HG03025 (cell line): ENCODE results near the gene RGL1.

Experiments
- ATAC-seq: cut with Tn5 transposase; IDR thresholded peaks from one replicate; pipeline ENCODE4 v1.9.1; 2021; ENCODE audit warnings: mild to moderate bottlenecking, moderate library complexity; ENCODE audit not compliant: unreplicated experiment, low FRiP score

Gene RGL1

DNA sequence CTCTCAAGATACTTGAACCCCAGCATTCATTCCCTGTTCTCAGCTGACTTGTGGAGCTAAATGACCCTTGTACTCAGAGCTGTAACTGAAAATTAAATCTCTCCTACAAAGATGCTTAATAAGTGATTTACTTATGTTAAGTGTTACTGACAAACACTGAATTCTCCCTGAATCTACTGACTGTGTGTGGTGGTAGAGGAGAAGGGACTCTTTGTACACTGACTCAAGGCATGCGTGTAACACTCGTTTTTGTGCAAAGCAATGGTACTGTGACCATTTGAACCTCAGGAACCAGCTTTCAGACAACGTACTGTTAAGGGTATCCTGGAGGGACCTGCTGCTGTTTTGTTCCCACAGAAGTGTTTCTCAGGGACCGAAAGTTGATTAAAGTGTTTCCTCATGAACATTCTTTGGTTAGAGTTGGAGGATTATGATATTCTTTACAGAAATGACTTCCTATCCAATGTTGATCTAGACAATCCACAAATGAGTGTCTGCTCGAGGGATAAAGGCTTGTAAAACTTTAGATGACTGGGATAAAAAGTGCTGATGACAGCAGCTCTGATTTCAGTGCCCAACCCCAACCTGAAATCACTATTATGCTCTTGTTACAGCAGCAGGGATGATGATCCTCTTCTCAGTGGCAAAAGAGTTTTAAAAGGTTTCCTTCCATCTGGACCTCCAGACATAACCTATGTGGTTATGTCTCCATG is 12.8 kb downstream of the RGL1 start:
- no peak for ATAC-seq

DNA sequence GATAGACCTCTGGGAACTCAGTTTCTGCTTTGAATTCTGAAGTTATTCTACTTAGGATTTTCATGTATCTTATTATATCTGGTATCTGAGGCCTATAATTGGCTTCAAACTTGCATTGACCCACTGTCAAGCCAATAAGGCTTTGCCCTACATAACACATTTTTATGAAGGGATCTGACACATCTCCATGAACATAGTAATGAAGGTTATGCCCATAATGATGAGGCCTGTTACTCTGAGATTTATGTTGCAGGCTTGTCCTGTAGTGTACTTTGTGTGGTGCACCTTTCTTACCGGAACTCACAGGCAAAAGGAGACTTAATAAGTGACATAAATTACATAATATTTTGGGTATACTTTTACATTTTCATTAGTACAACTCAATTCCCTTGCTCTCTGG is 14.1 kb downstream of the RGL1 start:
- ATAC-seq = no peak

DNA sequence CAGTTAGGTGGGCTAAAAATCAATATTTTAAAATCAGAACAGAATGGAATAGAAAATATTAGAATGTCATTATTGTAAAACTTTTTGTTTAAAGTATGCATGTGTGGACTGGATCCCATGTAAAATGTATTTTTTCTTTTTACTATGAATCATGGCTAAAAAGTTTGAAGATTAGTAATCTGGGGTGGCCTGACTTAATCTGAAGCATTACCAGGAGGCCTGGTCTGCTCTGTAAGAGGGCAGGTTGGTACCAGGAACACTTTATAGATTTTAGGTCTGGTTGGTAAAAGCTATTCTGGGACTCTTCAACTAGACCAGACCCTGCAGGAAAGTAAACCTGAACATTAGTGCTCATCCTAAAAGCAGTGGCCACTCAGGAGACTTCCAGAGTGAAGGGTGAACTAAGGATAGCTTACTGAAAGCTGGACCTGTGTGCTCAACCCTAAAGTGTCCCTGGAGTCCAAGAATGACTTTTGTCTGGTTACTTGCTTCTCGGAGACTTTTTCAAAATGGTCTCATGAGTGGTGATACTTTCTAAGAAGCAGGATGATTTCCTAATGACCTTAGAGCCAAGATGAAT is 16.5 kb downstream of the RGL1 start:
- no peak for ATAC-seq

DNA sequence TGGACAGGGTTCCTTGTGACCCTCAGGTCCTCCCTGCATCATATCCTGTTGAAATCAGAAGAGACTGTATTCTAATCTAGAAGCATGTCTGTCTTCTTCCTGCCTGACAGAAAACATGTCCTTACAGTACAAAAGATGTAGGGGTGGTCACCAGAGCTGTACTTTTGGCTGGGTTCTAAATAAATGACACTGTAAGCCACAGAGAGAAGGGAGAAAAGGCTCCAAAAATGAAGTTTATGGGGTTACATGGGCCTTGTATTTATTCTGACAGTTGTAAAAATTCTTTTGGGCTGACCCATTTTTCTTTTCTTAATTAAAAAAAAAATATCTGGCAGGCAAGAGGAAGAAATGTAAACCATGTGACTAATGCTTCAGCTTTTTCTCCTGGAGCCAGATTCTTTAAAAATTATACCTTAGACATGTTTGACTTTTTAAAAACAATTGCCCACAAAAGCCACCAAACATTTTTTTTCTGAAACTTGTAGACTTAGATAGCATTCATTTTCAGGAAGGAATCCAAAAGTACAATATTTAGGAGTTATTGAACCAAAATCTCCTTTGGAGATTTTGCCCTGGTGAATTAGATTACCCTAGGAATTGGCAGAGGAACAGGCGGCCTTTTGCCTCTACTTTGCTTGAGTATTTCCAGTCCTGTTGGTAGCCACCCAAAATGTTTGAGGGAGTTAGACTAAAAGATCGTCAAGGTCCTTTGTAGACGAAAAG is 17.1 kb downstream of the RGL1 start:
- no peak for ATAC-seq

DNA sequence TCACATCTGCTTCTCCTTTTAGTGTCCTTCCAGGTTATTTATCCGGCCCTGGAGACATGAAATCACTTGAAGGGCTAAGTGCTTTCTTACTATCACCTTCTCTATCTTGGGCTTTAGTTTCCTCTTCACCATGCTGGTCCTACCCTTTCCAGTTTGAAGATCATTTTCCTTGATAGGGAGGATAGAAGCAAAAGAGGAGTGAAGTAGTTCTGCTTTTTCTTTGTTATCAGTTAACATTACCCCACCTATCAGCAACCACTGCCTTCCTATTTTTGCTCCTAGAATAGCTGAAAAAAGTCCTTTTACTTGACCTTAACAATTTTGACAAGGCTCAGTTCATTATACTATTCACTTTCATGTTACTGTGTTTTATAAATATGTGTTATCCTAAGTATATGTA is 19.4 kb downstream of the RGL1 start:
- ATAC-seq = no peak

DNA sequence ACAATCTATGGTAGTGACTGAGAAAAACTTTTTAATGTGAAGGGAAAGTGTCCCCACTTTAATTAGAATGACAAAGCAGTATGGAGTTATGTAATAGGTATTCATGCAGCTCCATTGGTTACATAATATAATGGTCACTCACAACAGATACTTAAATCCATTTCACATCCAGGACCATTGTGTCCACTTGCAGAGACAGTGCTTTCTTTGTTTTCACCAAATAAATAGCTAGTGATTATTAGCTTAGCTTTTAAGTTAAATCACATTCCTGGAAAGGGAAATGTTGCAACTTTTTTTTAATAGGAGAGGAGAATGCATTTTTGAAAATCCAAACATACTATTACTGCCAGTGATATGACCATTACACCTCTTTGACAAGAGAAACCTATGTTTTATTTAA is 22.9 kb downstream of the RGL1 start:
- ATAC-seq = no peak

DNA sequence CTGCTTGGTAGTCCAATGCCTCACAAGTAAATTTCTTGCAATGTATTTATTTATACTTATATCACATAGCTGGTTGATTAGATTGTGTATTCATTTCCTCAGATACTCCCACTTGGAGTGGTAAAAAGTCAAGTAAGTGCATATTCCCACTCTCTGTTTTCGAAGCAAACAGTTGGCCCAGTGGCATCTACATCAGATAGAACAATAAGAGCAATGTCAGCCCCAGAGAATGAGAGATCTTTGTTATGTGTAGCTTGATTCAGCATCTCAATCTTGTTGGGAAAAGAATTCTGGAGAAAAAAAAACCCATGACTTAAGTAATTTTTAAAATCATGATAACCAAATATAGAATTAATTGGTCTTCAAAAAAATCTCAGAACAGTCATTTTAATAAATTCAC is 25.5 kb downstream of the RGL1 start:
- ATAC-seq = no peak

DNA sequence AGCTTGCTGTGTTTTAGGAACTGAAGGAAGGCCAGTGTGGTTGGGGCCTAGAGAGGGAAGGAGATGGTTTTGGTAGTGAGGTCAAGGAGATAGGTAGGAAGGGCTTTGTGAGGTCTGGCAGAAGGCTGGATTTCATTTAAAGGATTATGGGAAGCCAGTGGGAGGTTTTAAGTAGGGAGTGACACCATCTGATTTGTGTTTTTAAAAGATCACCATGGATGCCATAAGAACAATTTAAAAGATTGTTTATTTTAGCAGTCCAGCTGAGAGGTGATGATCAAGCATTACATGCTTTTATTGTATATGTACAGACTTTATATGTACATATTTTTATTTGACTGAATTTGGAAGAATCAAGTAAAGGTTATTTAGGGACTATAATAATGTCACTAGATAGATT is 26.4 kb downstream of the RGL1 start:
- ATAC-seq = no peak

DNA sequence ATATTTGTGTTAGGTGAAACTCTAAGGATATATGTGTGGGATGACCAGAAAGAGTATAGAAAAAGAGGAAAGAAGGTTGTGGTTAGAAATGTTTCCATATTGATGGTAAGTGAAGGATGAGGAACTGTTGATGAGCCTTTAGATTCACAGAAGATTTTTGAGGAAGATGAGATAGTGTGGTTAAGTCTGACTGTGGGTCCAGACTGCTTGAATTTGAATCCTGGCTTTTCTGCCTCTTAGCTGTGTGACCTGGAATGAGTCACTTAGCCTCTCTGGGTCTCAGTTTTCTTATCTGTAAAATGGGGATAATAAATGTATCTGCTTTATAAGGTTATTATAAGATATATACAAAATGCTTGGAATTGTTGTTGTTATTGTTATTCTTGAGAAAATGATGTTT is 27.5 kb downstream of the RGL1 start:
- ATAC-seq = no peak

DNA sequence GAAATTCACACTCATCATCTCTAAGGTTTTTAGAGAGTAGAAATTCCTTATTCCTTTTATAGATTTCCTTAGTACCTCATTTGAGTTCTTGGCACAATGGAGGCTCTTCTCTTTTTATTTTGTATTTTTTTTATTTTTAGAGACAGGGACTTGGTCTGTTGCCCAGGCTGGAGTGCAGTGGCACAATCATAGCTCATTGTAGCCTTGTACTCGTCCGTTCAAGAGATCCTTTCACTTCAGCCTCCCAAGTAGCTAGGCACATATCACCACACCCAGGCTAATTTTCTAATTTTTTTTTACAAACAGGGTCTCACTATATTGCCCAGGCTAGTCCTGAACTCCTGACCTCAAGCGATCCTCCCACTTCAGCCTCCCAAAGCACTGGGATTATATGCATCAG is 29.6 kb downstream of the RGL1 start:
- no peak for ATAC-seq

DNA sequence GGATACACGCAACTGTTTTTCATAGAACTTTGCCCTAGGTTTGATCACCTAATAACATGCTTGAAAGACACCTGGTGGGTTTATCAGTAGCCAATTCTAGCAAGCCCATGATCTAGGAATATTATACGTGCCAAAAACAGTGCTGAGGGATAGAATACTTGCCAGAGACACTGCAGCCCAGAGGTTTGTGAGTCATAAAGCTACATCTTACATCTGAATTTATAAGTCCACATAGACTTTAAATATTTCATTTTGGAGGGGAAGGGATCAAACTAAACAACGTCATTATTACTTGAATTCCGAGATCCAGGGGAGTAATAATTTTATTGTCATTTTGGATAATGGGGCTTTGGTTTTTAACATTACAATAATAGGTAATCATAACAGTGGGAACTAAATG is 31.7 kb downstream of the RGL1 start:
- no peak for ATAC-seq

DNA sequence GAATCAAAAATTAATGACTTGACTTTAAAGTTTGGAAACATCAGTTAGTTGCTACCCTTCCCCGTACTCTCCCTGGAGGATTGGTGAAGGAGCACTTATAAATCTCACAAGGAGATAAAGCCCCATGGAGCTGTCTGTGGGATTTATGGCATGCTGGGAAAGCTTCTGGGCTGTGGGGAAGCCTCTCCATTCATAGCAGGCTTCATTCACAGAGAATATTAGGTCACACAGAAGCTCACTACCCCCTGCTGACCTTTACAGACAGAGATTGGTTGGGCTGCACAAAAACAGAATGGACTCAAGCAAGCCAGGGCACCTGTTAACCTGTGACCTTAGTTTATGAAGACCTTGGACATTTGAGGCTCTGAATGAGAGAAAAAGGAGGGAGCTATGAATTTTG is 32.1 kb downstream of the RGL1 start:
- no peak for ATAC-seq

DNA sequence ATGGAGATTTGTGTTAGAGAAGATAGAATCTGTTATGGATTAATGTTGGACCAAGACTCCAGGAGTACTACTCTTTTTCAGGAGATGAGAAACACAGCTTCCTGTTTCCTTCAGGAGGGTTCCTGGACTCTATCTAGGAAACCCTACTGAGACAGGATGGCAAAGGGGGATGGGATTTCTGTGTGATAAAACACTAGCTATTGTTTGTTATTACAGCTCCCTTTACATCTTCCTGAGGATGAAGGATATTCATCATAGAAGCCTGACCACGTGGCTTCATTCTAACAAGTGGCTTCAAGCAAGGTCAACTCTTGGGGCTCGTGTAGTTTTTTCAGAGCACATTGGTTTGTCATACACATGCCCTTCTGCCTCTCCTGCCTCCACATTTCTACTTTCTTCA is 33.3 kb downstream of the RGL1 start:
- ATAC-seq = no peak

DNA sequence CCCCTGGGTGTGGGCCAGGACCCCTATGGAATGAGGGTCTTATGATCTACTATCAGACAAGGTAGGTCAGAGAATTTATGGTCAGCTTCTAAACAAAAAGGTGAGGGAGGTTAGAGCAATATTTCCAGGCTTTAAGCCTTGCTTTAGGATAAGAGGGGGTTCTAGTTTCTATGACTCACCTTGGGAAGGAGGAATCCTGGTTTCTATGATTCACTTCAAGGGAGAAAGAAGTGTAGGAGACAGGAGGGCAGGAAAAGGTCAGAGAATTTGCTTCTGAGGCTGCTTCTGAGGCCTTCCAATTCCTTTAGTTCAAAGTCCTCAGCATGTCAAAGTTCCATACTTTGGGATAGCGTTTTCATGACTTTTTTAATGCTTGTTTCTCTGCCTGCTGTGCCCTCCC is 35.2 kb downstream of the RGL1 start:
- ATAC-seq = no peak

DNA sequence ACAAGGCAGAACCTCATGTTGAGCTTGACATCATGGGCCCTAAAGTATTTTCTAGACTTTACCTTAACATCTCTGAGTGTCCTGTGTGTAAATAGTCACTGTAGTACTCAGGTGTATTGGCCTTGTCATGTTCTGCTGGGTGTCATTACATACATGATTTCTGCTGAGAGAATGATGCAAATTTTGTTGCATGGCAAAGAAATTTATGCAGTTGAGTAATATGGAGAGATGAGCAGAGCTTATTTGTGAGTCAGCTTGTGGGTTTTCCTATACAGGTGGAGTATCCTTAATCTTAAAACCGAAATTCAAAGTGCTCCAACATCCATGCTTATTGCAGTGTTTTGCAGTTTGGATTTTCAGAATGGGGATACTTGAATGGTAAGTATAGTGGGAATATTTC is 36.6 kb downstream of the RGL1 start:
- no peak for ATAC-seq

DNA sequence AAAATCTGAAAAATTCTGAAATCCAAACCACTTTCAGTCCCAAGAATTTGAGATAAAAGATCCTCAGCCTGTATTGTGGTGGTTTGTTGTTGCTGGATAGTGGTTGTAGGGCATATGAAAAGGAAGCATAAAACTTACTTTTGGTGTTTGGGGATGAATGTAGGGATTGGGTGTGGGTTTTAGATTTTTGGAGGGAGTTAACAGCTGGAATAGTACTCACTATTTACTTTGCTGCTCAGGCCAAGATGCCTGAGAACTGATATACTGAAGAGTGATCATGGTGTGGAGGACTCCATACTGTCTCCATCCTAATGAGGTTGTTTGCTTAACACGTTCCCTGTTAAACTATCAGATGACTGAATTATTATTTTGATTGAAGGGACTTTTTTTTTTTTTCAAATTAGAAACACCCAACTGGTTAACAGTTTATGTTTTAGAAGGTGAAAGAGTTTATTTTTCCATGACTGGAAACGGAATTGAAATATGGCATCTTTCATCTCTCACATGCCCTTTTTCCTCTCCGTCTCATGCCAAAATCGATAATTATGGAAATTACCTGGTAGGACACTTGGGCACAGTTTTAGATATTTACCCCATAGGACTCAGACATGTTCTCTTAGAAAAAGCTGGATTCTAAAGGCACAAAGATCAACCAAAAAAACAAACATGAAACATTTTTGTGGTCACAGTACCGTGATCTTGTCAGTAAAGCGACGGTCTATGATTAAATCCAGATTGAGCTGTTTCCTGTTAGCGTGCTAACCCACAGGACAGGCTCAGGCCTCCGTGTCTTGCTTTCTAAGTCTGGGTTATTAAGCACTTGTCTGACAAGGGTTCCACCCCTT is 37.3 kb downstream of the RGL1 start:
- peak; percentile 83 for ATAC-seq

DNA sequence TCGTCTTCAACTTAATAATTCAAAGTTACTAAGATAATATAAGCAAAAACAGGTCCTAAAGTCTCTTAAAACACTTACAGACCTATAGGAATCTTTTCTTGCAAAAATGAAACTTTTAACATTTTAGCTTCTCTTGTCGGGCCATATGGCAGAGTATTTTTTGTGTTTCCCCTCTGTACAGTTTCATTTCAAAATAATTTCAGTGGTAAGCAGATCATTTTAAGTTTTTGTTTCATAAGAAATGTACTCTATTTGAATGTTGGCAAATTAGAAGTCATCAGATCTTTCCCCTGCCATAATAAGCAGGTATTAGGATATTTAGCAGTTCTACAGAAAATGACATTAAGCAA is 37.9 kb downstream of the RGL1 start:
- ATAC-seq = peak; percentile 29

DNA sequence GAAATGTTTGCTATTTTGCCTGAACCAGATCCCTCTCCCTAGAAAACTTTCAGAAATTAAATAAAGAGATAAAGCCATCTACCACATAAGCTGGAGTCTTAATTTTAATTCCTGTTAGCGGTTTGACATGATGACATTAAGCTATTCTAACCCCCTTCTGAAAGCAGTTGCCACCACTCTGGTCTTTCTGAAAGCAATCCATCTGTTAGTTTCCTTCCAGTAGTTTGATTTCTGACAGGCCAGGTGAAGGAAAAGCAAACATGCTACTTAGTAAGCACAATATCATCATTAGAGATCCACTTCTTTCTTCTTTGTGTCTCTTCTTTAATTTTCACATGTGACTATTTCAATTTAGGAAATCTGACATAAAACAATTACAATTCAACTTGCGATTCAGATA is 39.9 kb downstream of the RGL1 start:
- no peak for ATAC-seq

DNA sequence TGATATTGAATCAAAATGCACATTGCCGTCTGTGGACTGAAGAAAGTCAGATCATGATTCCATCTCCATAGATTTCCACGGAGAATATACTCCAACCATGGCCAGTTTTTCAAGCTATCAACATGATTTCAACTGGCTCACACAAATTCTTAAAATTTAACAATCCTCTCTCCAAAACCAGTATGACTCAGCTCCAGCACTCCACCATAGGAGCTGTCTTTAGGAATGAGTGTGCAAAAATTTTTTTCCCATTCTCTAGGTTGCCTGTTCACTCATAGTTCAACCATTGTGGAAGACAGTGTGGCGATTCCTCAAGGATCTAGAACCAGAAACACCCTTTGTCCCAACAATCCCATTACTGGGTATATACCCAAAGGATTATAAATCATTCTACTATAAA is 40.8 kb downstream of the RGL1 start:
- no peak for ATAC-seq

DNA sequence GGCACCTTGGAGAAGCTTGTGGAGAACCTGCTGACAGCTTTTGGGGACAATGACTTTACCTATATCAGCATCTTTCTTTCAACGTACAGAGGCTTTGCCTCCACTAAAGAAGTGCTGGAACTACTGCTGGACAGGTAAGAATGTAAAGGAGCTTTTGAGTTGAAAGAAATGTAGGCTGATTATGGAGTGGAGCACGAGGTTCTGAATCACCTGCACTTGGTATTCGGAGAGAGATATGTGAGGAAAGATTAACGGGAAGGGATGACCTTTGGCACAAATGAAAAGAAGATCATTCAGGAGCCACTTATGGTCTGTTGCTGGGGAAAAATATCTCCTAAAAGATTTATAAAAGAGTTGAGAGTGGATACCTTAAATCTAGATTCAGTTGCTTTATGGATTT is 42.7 kb downstream of the RGL1 start:
- ATAC-seq = no peak

DNA sequence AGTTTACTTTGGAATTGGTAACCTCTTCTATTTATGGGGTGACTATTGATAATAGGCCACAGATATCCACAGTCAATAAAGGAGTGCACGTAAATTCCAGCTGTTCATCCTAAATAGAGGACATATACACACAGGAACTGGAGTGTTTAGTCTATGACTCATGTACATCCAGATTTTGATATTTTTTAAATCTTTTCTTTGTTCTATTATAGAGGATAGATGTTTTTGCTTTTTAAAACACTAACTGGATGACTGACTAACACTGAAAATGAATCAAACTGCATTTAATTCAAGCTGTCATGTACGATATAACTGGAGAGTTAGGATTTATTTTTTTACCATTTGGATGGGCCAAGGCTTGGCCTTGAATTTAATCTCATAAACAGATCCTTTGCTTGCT is 45.9 kb downstream of the RGL1 start:
- ATAC-seq = no peak
